ENCODE data around the gene PRKAR1B.

PRKAR1B gene

DNA sequence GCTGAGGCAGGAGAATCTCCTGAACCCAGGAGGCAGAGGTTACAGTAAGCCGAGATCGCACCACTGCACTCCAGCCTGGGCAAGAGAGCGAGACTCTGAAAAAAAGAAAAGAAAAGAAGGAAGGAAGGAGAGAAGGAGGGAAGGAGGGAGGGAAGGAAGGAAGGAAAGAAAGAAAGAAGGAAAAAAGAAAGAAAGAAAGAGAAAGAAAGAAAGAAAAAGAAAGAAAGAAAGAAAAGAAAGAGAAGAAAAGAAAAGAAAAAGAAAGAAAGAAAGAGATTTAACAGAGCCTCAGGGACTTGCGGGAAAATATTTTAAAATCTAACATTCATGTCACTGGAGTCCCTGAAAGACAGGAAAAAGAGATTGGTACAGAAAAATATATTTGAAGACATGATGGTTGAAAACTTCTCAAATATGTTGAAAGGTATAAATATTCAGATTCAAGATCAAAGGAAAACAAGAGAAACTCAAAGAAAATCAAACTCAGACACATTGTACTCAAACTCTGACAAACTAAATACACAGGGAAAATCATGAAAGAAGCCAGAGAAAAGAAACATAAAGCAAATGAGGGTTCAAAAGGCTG, 25.9 kb downstream of the PRKAR1B start:
- Mint-ChIP-seq H3K9me3 (peaks cover 13 to 18% of the 10 kb centered on the region in 2 donors), H3K4me1 (peaks cover 10% of the 10 kb centered on the region), H3K27me3 (no peaks in the 10 kb centered on the region), H3K27ac (no peak overlapping the region), H3K4me3 (no peak overlapping the region)
- ATAC-seq (no peak), DNase-seq (no peak)

DNA sequence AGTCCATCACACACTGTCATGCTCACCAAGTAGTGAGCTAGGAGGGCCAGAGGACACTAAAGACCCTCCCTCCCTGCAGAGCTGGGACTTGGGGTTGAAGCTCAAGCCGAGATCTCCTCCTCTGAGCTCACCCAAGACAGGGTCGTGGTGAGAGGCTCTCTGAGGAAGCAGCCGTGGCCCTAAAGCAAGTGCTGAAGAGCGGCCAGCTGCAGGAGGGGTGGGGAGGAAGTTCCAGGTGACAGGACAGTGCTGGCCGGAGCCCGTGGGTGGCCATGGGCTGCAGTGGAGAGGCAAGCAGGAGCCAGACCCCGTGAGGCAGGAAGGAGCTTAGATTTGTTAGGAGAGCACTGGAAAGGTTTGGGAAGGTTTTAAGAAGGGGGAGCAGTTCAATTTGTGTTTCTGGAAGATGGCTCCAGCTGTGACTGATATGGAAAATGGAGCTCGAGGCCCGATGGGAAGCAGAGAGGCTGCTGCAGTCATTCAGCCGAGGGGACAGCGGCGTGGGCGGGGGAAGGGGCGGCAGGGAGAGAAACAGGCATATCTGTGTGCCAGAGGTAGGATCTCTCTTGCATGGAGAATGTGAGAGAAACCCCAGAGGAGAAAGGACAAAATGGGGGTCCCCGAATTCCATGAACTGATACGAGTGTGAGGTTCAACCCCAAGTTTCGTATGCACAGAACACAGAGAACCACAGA, 27.5 kb downstream of the PRKAR1B start:
- no peak for DNase-seq
- Mint-ChIP-seq H3K4me3 (no peak overlapping the region), H3K9me3 (peaks cover 13 to 18% of the 10 kb centered on the region in 2 donors), H3K27me3 (no peaks in the 10 kb centered on the region), H3K27ac (peak overlapping the region in 1 of 2 donors; percentile 92), H3K4me1 (peaks cover 10% of the 10 kb centered on the region)
- no peak for ATAC-seq

GRCh38 chr7:698515-699475, 28.3 kb downstream of the PRKAR1B start:
- no peaks in the 10 kb centered on the region for H3K27me3 Mint-ChIP-seq
- H3K27ac Mint-ChIP-seq, result no peak overlapping the region
- H3K4me3 Mint-ChIP-seq, result no peak overlapping the region
- ATAC-seq (no peak), DNase-seq (no peak)
- peaks cover 10% of the 10 kb centered on the region for H3K4me1 Mint-ChIP-seq
- H3K9me3 Mint-ChIP-seq, result peaks cover 11 to 14% of the 10 kb centered on the region in 2 donors

GRCh38 chr7:696812-697551, 30.1 kb downstream of the PRKAR1B start:
- Mint-ChIP-seq H3K27me3 (no peaks in the 10 kb centered on the region), H3K4me3 (no peak overlapping the region), H3K9me3 (peaks cover 5 to 6% of the 10 kb centered on the region in 2 donors), H3K4me1 (peaks cover 10% of the 10 kb centered on the region), H3K27ac (no peak overlapping the region)
- no peak for DNase-seq
- no peak for ATAC-seq

DNA sequence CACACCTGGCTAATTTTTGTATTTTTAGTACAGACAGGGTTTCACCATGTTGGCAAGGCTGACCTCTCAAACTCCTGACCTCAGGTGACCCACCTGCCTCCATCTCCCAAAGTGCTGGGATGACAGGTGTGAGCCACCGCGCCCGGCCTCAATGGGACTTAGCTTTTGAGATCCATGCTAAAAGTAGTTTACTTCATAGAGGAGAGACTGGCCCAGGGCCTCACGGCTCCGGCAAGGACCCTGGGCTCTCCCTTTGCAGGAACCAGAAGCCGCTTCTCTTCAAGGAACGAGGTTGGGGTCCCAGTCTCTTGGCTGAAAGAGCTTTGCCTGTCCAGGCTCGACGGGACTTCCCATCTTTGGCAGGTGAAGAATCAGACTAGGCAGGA, 30.7 kb downstream of the PRKAR1B start:
- H3K4me3 Mint-ChIP-seq, result no peak overlapping the region
- H3K9me3 Mint-ChIP-seq, result peaks cover 3 to 11% of the 10 kb centered on the region in 2 donors
- peaks cover 10% of the 10 kb centered on the region for H3K4me1 Mint-ChIP-seq

DNA sequence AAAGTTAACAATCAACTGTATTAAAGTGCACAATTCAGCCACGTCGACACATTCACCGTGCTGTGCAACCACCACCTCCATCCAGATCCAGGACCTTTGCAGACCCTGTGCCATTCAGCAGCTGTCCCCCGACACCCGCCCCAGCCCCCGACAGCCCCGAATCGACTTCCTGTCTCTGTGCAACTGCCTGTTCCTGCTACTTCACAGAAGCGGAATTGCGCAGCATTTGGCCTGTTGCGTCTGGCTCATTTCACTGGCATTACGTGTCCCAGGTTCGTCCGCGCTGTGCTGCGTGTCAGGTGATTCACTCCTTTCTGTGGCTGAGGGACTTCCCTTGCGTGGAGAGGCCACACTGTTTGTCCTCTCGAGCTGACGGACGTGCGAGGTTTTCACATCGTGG, 33.8 kb downstream of the PRKAR1B start:
- Mint-ChIP-seq H3K9me3 (peaks cover 10 to 24% of the 10 kb centered on the region in 2 donors), H3K27ac (no peak overlapping the region), H3K4me1 (no peaks in the 10 kb centered on the region), H3K27me3 (no peaks in the 10 kb centered on the region), H3K4me3 (no peak overlapping the region)
- no peak for ATAC-seq
- DNase-seq, result no peak

More for the DNA sequence above, 30.7 kb downstream of the PRKAR1B start:
- Mint-ChIP-seq H3K27ac (no peak overlapping the region), H3K27me3 (no peaks in the 10 kb centered on the region)
- DNase-seq (no peak), ATAC-seq (no peak)

DNA sequence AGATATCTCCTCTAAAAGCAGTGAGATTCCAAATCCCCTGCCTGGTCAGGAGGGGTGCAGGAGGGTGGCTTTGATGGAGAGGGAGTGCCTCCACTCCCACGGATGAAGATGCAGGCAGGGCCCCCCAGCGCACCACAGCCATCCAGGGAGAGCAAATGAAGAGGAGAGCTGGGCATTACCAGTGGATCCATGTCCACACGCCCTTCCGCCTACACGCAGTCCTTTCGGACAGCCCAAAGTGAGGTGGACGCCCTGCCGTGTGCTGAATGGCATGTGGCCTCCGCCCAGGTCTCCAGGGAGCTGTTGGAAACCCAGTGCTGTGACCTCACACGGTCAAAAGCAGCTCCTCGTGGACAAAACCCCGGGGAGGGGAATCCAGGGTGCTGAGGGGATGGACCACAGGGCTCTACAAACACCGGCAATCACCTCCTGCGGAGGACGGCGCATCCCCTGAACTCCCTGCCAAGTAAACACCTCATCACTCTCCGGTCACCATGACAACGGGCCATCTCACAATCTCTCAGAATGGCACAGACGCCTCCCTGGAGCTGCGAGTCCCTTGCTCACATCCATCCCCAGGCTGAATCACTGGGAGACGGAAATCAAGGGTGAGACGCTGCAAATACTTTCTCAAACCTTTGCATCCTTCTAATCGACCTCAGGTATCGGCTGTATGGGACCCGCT, 35.6 kb downstream of the PRKAR1B start:
- ATAC-seq (no peak), DNase-seq (no peak)
- H3K4me1 Mint-ChIP-seq, result no peaks in the 10 kb centered on the region
- no peak overlapping the region for H3K4me3 Mint-ChIP-seq
- no peaks in the 10 kb centered on the region for H3K27me3 Mint-ChIP-seq
- no peak overlapping the region for H3K27ac Mint-ChIP-seq
- H3K9me3 Mint-ChIP-seq, result peaks cover 22 to 39% of the 10 kb centered on the region in 2 donors

DNA sequence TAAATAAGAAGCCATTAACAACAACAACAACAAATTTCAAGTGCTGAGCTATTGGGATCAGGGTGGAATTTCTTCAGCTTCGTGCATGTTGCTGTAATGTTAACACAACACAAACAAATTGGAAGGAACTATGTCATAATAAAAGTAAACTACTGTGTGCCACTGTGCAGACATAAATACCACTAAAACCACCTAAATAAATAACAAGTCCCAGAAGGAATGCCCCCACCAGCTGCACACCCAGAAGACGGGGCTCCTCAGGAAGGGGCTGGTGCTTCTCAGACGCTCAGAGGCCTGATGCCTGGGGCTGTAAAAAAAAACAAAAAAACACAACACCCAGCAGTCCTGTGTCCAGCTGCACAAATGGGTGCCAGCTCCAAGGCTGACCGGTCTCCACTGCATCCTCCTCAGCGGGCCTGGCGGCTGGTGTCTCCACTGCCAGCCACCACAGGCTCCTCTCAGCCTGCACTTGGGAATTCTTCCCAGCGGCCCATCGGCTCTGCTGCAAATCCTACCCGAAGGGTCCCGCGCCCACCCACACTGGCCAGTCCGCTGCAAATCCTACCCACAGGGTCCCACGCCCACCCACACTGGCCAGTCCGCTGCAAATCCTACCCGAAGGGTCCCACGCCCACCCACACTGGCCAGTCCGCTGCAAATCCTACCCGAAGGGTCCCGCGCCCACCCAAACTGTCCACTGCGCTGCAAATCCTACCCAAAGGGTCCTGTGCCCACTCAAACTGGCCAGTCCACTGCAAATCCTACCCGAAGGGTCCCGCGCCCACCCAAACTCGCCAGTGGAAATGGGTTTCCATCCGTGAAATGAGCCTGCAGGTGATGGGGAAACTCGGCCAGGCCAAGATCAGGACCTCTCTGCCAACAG, 36.4 kb downstream of the PRKAR1B start:
- no peaks in the 10 kb centered on the region for H3K4me1 Mint-ChIP-seq
- H3K9me3 Mint-ChIP-seq, result peaks cover 24 to 46% of the 10 kb centered on the region in 2 donors
- H3K4me3 Mint-ChIP-seq, result no peak overlapping the region
- ATAC-seq (no peak), DNase-seq (no peak)
- H3K27me3 Mint-ChIP-seq, result no peaks in the 10 kb centered on the region
- H3K27ac Mint-ChIP-seq, result no peak overlapping the region

DNA sequence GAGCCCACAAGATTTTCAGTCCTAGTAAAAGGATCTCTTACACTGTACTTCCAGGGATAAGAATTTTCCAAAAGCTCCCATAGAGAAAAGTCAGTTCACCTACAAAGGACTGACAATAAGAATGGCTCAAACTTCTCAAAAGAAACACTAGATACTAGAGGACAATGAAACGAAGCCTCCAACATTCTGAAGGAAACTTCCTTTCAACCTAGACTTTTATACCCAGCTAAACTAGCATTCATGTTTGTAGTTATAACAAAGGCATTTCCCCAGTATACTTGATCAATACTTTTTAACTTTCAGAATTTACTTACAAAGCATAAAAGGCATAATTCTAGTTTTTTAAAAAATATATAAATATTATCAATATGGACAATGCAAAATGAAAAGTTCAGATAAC, 41.5 kb downstream of the PRKAR1B start:
- no peak overlapping the region for H3K27ac Mint-ChIP-seq
- no peak for DNase-seq
- H3K4me1 Mint-ChIP-seq, result no peaks in the 10 kb centered on the region
- H3K4me3 Mint-ChIP-seq, result no peak overlapping the region
- ATAC-seq, result no peak
- no peaks in the 10 kb centered on the region for H3K27me3 Mint-ChIP-seq
- H3K9me3 Mint-ChIP-seq, result peaks cover 33 to 52% of the 10 kb centered on the region in 2 donors

GRCh38 chr7:684416-684815, 42.7 kb downstream of the PRKAR1B start:
- Mint-ChIP-seq H3K4me1 (no peaks in the 10 kb centered on the region), H3K4me3 (no peak overlapping the region), H3K27me3 (no peaks in the 10 kb centered on the region), H3K27ac (no peak overlapping the region), H3K9me3 (peaks cover 29 to 52% of the 10 kb centered on the region in 2 donors)
- DNase-seq (no peak), ATAC-seq (no peak)

DNA sequence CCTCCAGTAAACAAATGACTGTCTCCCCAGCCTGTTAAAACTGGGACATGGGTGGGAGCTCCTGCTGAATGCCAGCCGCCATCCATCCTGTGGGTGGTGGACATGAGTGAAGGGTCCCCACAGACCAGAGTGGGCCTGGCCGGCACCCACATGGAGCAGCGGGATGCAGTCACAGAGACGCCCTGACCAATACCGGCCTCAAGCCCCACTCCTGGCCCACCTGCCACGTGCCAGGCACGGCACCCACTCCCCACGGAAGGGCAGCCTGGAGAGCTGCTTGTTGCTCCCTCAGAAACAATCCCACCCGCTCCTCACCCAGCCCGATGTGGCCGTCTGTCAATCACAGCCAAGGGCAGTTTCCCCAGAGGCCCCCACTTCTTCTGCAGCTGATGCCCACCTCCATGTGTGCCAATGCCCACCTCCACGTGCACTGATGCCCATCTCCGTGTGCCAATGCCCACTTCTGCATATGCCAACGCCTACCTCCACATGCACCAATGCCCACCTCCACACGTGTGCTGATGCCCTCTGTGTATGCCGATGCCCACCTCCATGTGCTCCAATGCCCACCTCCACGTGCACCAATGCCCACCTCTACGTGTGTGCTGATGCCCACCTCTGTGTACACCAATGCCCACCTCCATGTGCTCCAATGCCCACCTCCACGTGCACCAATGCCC, 43.4 kb downstream of the PRKAR1B start:
- no peak for ATAC-seq
- Mint-ChIP-seq H3K9me3 (peaks cover 26 to 49% of the 10 kb centered on the region in 2 donors), H3K27ac (no peak overlapping the region), H3K27me3 (no peaks in the 10 kb centered on the region), H3K4me3 (no peak overlapping the region), H3K4me1 (no peaks in the 10 kb centered on the region)
- no peak for DNase-seq

GRCh38 chr7:682810-683209, 44.3 kb downstream of the PRKAR1B start:
- Mint-ChIP-seq H3K4me3 (no peak overlapping the region), H3K9me3 (peaks cover 21 to 44% of the 10 kb centered on the region in 2 donors), H3K27me3 (no peaks in the 10 kb centered on the region), H3K4me1 (no peaks in the 10 kb centered on the region), H3K27ac (no peak overlapping the region)
- no peak for DNase-seq
- ATAC-seq, result no peak

DNA sequence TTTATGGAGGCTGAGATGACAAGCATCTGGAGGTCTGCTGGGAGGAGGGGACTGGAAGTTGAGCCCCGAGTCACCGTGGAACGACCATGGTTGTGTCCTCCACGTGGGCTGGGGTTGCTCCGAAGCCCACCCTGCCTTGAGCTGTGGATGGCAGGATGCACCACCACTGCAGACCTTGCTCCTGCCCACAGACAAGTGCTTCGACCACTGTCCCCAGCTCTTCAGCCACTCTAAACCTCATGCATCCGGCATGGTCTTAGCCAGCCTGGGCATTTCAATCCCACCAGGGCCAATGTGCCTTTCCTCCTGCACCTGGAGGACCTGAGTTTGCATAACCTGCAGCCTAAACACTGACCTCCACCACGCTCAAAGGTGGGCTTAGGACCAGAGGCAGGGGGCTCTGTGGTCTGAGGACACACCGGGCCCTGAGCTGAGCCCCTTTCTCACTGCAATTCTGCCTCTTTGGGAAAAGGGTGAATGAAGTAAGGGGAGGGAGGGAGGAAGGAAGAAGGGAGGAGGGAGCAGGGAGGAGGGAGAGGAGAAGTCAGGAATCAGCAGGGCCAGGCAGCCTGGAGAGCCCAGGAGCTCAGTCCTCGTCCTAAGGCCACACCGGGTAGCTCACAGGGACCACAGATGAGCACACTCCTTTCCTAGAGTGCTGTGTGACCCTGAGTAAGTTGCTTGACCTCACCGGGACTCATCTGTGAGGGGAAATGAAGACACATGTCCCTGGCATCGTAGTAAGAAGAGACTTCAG, 45.4 kb downstream of the PRKAR1B start:
- H3K27ac Mint-ChIP-seq, result no peak overlapping the region
- DNase-seq (no peak), ATAC-seq (no peak)
- H3K4me3 Mint-ChIP-seq, result no peak overlapping the region
- H3K9me3 Mint-ChIP-seq, result peaks cover 13 to 33% of the 10 kb centered on the region in 2 donors
- H3K4me1 Mint-ChIP-seq, result no peaks in the 10 kb centered on the region
- no peaks in the 10 kb centered on the region for H3K27me3 Mint-ChIP-seq

All from stimulated activated naive CD8-positive, alpha-beta T cell treated with anti-CD3 and anti-CD28 coated beads, Interleukin-15, amount 100 ng/mL, for 72 hours (primary cell).